Ishikawa (cell line): ENCODE data around the gene GLYATL1.

Experiments
- CEBPB ChIP-seq: IDR thresholded peaks from 2 replicates; pipeline ENCODE4 v1.6.1; 2012
- CREB1 ChIP-seq: IDR thresholded peaks from 2 replicates; pipeline ENCODE4 v1.6.1; 2012; ENCODE audit warnings: low read depth
- EGR1 ChIP-seq: IDR thresholded peaks from 2 replicates; pipeline ENCODE4 v1.6.1; 2012
- EP300 ChIP-seq: IDR thresholded peaks from 2 replicates; pipeline ENCODE4 v1.6.1; 2012; ENCODE audit warnings: borderline replicate concordance
- FOXM1 ChIP-seq: IDR thresholded peaks from 2 replicates; pipeline ENCODE4 v1.6.1; 2012; ENCODE audit warnings: low read depth, borderline replicate concordance
- NFIC ChIP-seq: IDR thresholded peaks from 2 replicates; pipeline ENCODE4 v1.6.1; 2012
- RAD21 ChIP-seq: IDR thresholded peaks from 2 replicates; pipeline ENCODE4 v1.6.1; 2012; ENCODE audit warnings: low read depth
- TAF1 ChIP-seq: IDR thresholded peaks from 2 replicates; pipeline ENCODE4 v1.6.1; 2012; ENCODE audit warnings: low read depth, mild to moderate bottlenecking
- TCF12 ChIP-seq: IDR thresholded peaks from 2 replicates; pipeline ENCODE4 v1.6.1; 2012; ENCODE audit warnings: low read depth
- TEAD4 ChIP-seq: IDR thresholded peaks from 2 replicates; pipeline ENCODE4 v1.6.1; 2012
- YY1 ChIP-seq: IDR thresholded peaks from 2 replicates; pipeline ENCODE4 v1.6.1; 2012; ENCODE audit warnings: low read depth
- ZBTB7A ChIP-seq: IDR thresholded peaks from 2 replicates; pipeline ENCODE4 v1.6.1; 2012; ENCODE audit warnings: low read depth
- TF ChIP-seq, protein P1 (sequence below): IDR thresholded peaks from 2 replicates; pipeline ENCODE4 v1.6.1; 2012; ENCODE audit warnings: low read depth, mild to moderate bottlenecking
- TF ChIP-seq, protein P2 (sequence below): IDR thresholded peaks from 2 replicates; pipeline ENCODE4 v1.6.1; 2012
- TF ChIP-seq, protein P3 (sequence below): IDR thresholded peaks from 2 replicates; pipeline ENCODE4 v1.6.1; 2012

The GLYATL1 gene

GRCh38 chr11:58919980-58920379, 19.3 kb upstream of the GLYATL1 start:
- no peak for TF ChIP-seq TAF1
- TF ChIP-seq, protein P1, sequence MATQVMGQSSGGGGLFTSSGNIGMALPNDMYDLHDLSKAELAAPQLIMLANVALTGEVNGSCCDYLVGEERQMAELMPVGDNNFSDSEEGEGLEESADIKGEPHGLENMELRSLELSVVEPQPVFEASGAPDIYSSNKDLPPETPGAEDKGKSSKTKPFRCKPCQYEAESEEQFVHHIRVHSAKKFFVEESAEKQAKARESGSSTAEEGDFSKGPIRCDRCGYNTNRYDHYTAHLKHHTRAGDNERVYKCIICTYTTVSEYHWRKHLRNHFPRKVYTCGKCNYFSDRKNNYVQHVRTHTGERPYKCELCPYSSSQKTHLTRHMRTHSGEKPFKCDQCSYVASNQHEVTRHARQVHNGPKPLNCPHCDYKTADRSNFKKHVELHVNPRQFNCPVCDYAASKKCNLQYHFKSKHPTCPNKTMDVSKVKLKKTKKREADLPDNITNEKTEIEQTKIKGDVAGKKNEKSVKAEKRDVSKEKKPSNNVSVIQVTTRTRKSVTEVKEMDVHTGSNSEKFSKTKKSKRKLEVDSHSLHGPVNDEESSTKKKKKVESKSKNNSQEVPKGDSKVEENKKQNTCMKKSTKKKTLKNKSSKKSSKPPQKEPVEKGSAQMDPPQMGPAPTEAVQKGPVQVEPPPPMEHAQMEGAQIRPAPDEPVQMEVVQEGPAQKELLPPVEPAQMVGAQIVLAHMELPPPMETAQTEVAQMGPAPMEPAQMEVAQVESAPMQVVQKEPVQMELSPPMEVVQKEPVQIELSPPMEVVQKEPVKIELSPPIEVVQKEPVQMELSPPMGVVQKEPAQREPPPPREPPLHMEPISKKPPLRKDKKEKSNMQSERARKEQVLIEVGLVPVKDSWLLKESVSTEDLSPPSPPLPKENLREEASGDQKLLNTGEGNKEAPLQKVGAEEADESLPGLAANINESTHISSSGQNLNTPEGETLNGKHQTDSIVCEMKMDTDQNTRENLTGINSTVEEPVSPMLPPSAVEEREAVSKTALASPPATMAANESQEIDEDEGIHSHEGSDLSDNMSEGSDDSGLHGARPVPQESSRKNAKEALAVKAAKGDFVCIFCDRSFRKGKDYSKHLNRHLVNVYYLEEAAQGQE: no peak
- no peak for TF ChIP-seq TCF12
- TF ChIP-seq, protein P2, sequence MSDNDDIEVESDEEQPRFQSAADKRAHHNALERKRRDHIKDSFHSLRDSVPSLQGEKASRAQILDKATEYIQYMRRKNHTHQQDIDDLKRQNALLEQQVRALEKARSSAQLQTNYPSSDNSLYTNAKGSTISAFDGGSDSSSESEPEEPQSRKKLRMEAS: no peak
- no peak for TF ChIP-seq YY1
- no peak for TF ChIP-seq EGR1
- no peak for TF ChIP-seq CREB1
- TF ChIP-seq NFIC: no peak
- TF ChIP-seq EP300: no peak
- no peak for TF ChIP-seq ZBTB7A
- TF ChIP-seq FOXM1: no peak
- TF ChIP-seq CEBPB: no peak
- TF ChIP-seq, protein P3, sequence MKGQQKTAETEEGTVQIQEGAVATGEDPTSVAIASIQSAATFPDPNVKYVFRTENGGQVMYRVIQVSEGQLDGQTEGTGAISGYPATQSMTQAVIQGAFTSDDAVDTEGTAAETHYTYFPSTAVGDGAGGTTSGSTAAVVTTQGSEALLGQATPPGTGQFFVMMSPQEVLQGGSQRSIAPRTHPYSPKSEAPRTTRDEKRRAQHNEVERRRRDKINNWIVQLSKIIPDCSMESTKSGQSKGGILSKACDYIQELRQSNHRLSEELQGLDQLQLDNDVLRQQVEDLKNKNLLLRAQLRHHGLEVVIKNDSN: no peak

GRCh38 chr11:58921778-58922390, 17.4 kb upstream of the GLYATL1 start:
- TF ChIP-seq, protein P3: no peak
- TF ChIP-seq NFIC (no peak), TCF12 (no peak), EGR1 (no peak), EP300 (no peak), ZBTB7A (no peak), CEBPB (no peak), YY1 (no peak), FOXM1 (no peak), TAF1 (no peak), TEAD4 (no peak), RAD21 (no peak), CREB1 (no peak)
- TF ChIP-seq, protein P2: no peak
- TF ChIP-seq, protein P1: no peak

DNA sequence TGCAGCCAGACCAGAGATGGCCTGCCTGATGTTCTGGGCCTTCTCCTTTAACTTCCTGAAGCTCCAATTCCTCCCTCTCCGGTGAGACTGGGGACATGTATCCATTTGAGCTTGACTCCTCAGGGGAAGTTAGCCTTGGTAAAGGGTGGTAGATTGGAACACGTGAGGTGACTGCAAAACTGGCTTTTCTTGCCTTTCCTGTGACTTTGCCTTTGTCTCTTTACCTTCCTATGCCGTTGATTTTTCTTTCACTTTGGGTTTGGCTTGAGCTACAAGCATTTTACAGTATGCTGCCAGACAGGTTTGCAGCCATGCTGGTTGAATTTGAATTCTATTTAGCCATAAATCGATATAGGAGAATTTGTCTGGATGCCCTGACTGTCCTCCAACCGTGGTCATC, 16.8 kb upstream of the GLYATL1 start:
- TF ChIP-seq, protein P2: no peak
- TF ChIP-seq, protein P1: no peak
- TF ChIP-seq NFIC (no peak), EP300 (no peak), CEBPB (no peak), TEAD4 (no peak), YY1 (no peak), RAD21 (no peak), FOXM1 (no peak), ZBTB7A (no peak), TAF1 (no peak), TCF12 (no peak)

GRCh38 chr11:58923300-58923788, 15.9 kb upstream of the GLYATL1 start:
- no peak for TF ChIP-seq TAF1
- TF ChIP-seq YY1: no peak
- no peak for TF ChIP-seq ZBTB7A
- TF ChIP-seq CEBPB: no peak
- TF ChIP-seq, protein P2: no peak
- no peak for TF ChIP-seq EP300
- no peak for TF ChIP-seq TCF12
- no peak for TF ChIP-seq RAD21
- TF ChIP-seq, protein P1: no peak
- TF ChIP-seq, protein P3: no peak
- no peak for TF ChIP-seq CREB1
- TF ChIP-seq NFIC: no peak
- no peak for TF ChIP-seq TEAD4
